HepG2 (cell line): ENCODE measurements around the gene CAB39. TPM values are rescaled to one million over a fixed set of nuclear protein-coding genes. Genes with fewer than 3 reads are reported as not detected.

ENCODE experiments used
- ADNP ChIP-seq: sonication (generic); formaldehyde crosslinking; IDR thresholded peaks from 2 replicates; pipeline ENCODE4 v1.4.0; 2020; ENCODE audit warnings: missing genetic modification reagents
- DMTF1 ChIP-seq: sonication (generic); formaldehyde crosslinking; IDR thresholded peaks from 2 replicates; pipeline ENCODE4 v1.4.0; 2020; ENCODE audit warnings: mild to moderate bottlenecking, missing genetic modification reagents
- HDAC2 ChIP-seq: sonication (generic); formaldehyde crosslinking; IDR thresholded peaks from 2 replicates; pipeline ENCODE4 v1.4.0; 2020; ENCODE audit warnings: missing genetic modification reagents
- HOXD1 ChIP-seq: sonication (generic); formaldehyde crosslinking; IDR thresholded peaks from 2 replicates; pipeline ENCODE4 v1.5.0; 2020; ENCODE audit warnings: missing genetic modification reagents
- IKZF5 ChIP-seq: IDR thresholded peaks from 2 replicates; pipeline ENCODE4 v1.6.1; 2018; ENCODE audit warnings: missing genetic modification reagents, mild to moderate bottlenecking, missing compliant biosample characterization
- IRF2 ChIP-seq: IDR thresholded peaks from 2 replicates; pipeline ENCODE4 v1.6.1; 2018; ENCODE audit warnings: missing genetic modification reagents, missing compliant biosample characterization
- MEIS2 ChIP-seq: sonication (generic); formaldehyde crosslinking; IDR thresholded peaks from 2 replicates; pipeline ENCODE4 v1.9.0; 2021; ENCODE audit warnings: mild to moderate bottlenecking, missing genetic modification reagents
- RXRA ChIP-seq: sonication (generic); formaldehyde crosslinking; IDR thresholded peaks from 2 replicates; pipeline ENCODE4 v1.5.1; 2020; ENCODE audit warnings: missing genetic modification reagents
- SMC3 ChIP-seq: IDR thresholded peaks from 2 replicates; pipeline ENCODE4 v1.6.1; 2011; ENCODE audit warnings: low read length, improper control_type of control experiment
- TCF7 ChIP-seq: sonication (generic); IDR thresholded peaks from 2 replicates; pipeline ENCODE4 v1.6.1; 2016; ENCODE audit warnings: antibody characterized with exemption, low read depth
- THAP11 ChIP-seq: IDR thresholded peaks from 2 replicates; pipeline ENCODE4 v1.6.1; 2016; ENCODE audit warnings: missing biosample characterization, missing genetic modification reagents
- ZBED4 ChIP-seq: sonication (generic); formaldehyde crosslinking; IDR thresholded peaks from 2 replicates; pipeline ENCODE4 v1.4.0; 2020; ENCODE audit warnings: missing genetic modification reagents, borderline replicate concordance
- ZBTB33 ChIP-seq: sonication (generic); formaldehyde crosslinking; IDR thresholded peaks from 2 replicates; pipeline ENCODE4 v1.4.0; 2020; ENCODE audit warnings: missing genetic modification reagents
- ZBTB7A ChIP-seq: sonication (generic); formaldehyde crosslinking; IDR thresholded peaks from 2 replicates; pipeline ENCODE4 v1.8.0; 2022; ENCODE audit warnings: mild to moderate bottlenecking, missing genetic modification reagents
- ZBTB7B ChIP-seq: sonication (generic); formaldehyde crosslinking; IDR thresholded peaks from 2 replicates; pipeline ENCODE4 v1.4.0; 2020; ENCODE audit warnings: missing genetic modification reagents
- ZFP37 ChIP-seq: sonication (generic); formaldehyde crosslinking; IDR thresholded peaks from 2 replicates; pipeline ENCODE4 v1.4.0; 2020; ENCODE audit warnings: missing genetic modification reagents, borderline replicate concordance
- ZNF3 ChIP-seq: IDR thresholded peaks from 2 replicates; pipeline ENCODE4 v1.7.0; 2017; ENCODE audit warnings: inconsistent platforms
- ZNF674 ChIP-seq: sonication (generic); formaldehyde crosslinking; IDR thresholded peaks from 2 replicates; pipeline ENCODE4 v1.5.0; 2020; ENCODE audit warnings: low read depth, mild to moderate bottlenecking, missing genetic modification reagents
- ZNF800 ChIP-seq: sonication (generic); formaldehyde crosslinking; IDR thresholded peaks from 2 replicates; pipeline ENCODE4 v1.4.0; 2020; ENCODE audit warnings: missing genetic modification reagents
- polyA plus RNA-seq, 8 experiments: library from polyadenylated mRNA; depleted of rRNA in 3 of 8; stranded (reverse) in 7 of 8; unstranded in 1 of 8; fragments of >200 nt; fragmentation: Illumina TruSeq in 4 of 8; extraction: Trizol in 4 of 8; gene quantifications; 2 replicates each; pipeline versions ENCODE4 v1.2.1 to v1.2.3, GENCODE V29; 2011 to 2016; ENCODE audit warnings: low read depth in 4 of 8, missing spikeins in 1 of 8, mixed read lengths in 1 of 8; ENCODE audit not compliant: insufficient read depth in 1 of 8
- total RNA-seq, 5 experiments: library from RNA; depleted of rRNA; stranded (reverse); fragments of >200 nt; fragmentation: Illumina TruSeq; extraction: Trizol; gene quantifications; 2 replicates each; pipeline ENCODE4 v1.2.3, GENCODE V29; 2016; ENCODE audit warnings: low read depth in 1 of 5

Gene CAB39
- total and polyA plus RNA-seq, 2 of the 13 experiments (the other 11 are each of a cell fraction or from before 2014, with no cell fraction given), result 19.3 to 45.3 TPM

- TF ChIP-seq ZBTB33 (peak; percentile 43), SMC3 (peak; percentile 36; the same call in 1 of the 2 replicates), IRF2 (CRISPR knock-in tag) (peak; percentile 47; the same call in 1 of the 2 replicates), ZFP37 (CRISPR knock-in tag) (0 out of 2 replicates have a peak, but pooled peaks have one; percentile 44), IKZF5 (CRISPR knock-in tag) (peak; percentile 32; the same call in 1 of the 2 replicates), ZNF674 (no peak), HOXD1 (CRISPR knock-in tag) (0 out of 2 replicates have a peak, but pooled peaks have one; percentile 52), ZNF3 (CRISPR knock-in tag) (peak; percentile 24; the same call in 1 of the 2 replicates), ZBED4 (0 out of 2 replicates have a peak, but pooled peaks have one; percentile 45), ZNF800 (CRISPR knock-in tag) (no peak), ZBTB7A (CRISPR knock-in tag) (no peak), MEIS2 (CRISPR knock-in tag) (peak; percentile 58; the same call in 1 of the 2 replicates), DMTF1 (CRISPR knock-in tag) (no peak), ZBTB7B (CRISPR knock-in tag) (peak; percentile 31; the same call in 1 of the 2 replicates), THAP11 (CRISPR knock-in tag) (peak; percentile 39; the same call in 1 of the 2 replicates), TCF7 (no peak), RXRA (CRISPR knock-in tag) (peak; percentile 60; the same call in 1 of the 2 replicates), ADNP (CRISPR knock-in tag) (0 out of 2 replicates have a peak, but pooled peaks have one; percentile 14), HDAC2 (CRISPR knock-in tag) (peak; percentile 47; the same call in 1 of the 2 replicates)
These were observed 135.3 kb downstream of the CAB39 start (continued) for GRCh38 chr2:230847883-230848388.
